GM23338 (cell line): ENCODE results near the gene ANKRD17. TPM values are rescaled to one million over a fixed set of nuclear protein-coding genes. Genes with fewer than 3 reads are reported as not detected.

Experiments used
- ATAC-seq: fragments of 200-7000 bp; cut with Tn5 transposase; 3 replicates; pipeline ENCODE4 v1.9.1; 2020
- DNase-seq: peaks from one replicate; pipeline ENCODE4 v3.0.0-alpha.2; 2015; ENCODE audit warnings: low spot score
- H2AFZ ChIP-seq: fragments of 200-600 bp; sonication (generic); 2 replicates; pipeline ENCODE4 v1.8.0; 2016; ENCODE audit warnings: antibody characterized with exemption, mild to moderate bottlenecking, moderate library complexity
- H3F3A ChIP-seq: fragments of 200-600 bp; sonication (generic); replicated peaks from 2 replicates; pipeline ENCODE4 v1.8.0; 2017; ENCODE audit warnings: antibody characterized with exemption, mixed run types, low read depth
- H3K27ac ChIP-seq: fragments of 200-600 bp; sonication (generic); 2 replicates; pipeline ENCODE4 v1.6.1; 2016; ENCODE audit warnings: low read depth
- H3K27me3 ChIP-seq: fragments of 200-600 bp; sonication (generic); 2 replicates; pipeline ENCODE4 v1.8.0; 2016; ENCODE audit warnings: mild to moderate bottlenecking, mixed run types, moderate library complexity; ENCODE audit not compliant: insufficient read depth
- H3K36me3 ChIP-seq: fragments of 200-600 bp; sonication (generic); 2 replicates; pipeline ENCODE4 v1.8.0; 2016; ENCODE audit warnings: mild to moderate bottlenecking; ENCODE audit not compliant: insufficient read depth
- H3K4me1 ChIP-seq: fragments of 200-600 bp; sonication (generic); 2 replicates; pipeline ENCODE4 v1.8.0; 2016; ENCODE audit warnings: mild to moderate bottlenecking, moderate library complexity; ENCODE audit not compliant: insufficient read depth
- H3K4me2 ChIP-seq: fragments of 200-600 bp; sonication (generic); 2 replicates; pipeline ENCODE4 v1.7.1; 2017; ENCODE audit warnings: mixed run types
- H3K4me3 ChIP-seq: fragments of 200-600 bp; sonication (generic); 2 replicates; pipeline ENCODE4 v1.6.1; 2016; ENCODE audit warnings: mixed run types
- H3K79me2 ChIP-seq: fragments of 200-600 bp; sonication (generic); replicated peaks from 2 replicates; pipeline ENCODE4 v1.8.0; 2017; ENCODE audit warnings: mild to moderate bottlenecking; ENCODE audit not compliant: insufficient read depth
- H3K9me2 ChIP-seq: fragments of 200-600 bp; sonication (generic); 2 replicates; pipeline ENCODE4 v1.8.0; 2017; ENCODE audit not compliant: insufficient read depth
- H4K20me1 ChIP-seq: fragments of 200-600 bp; sonication (generic); replicated peaks from 2 replicates; pipeline ENCODE4 v1.8.0; 2017; ENCODE audit warnings: mild to moderate bottlenecking; ENCODE audit not compliant: insufficient read depth
- H3K27ac Mint-ChIP-seq: 2 replicates; pipeline ENCODE4 v1.8.0; 2020; ENCODE audit warnings: inconsistent platforms, mild to moderate bottlenecking, moderate library complexity, mixed read lengths
- H3K27me3 Mint-ChIP-seq: 3 replicates; pipeline ENCODE4 v1.8.0; 2022; ENCODE audit warnings: low read depth, mild to moderate bottlenecking, moderate library complexity, mixed read lengths, inconsistent platforms; ENCODE audit not compliant: insufficient read depth, poor library complexity
- H3K36me3 Mint-ChIP-seq: 3 replicates; pipeline ENCODE4 v1.8.0; 2021; ENCODE audit warnings: low read depth, mild to moderate bottlenecking, inconsistent platforms, moderate library complexity, mixed read lengths
- H3K4me1 Mint-ChIP-seq: 3 replicates; pipeline ENCODE4 v1.8.0; 2020; ENCODE audit warnings: mild to moderate bottlenecking, inconsistent platforms, mixed read lengths
- H3K4me3 Mint-ChIP-seq: 3 replicates; pipeline ENCODE4 v1.8.0; 2021; ENCODE audit warnings: moderate library complexity, mild to moderate bottlenecking, inconsistent platforms, mixed read lengths
- H3K9me3 Mint-ChIP-seq: 3 replicates; pipeline ENCODE4 v1.8.0; 2020; ENCODE audit warnings: moderate library complexity, mild to moderate bottlenecking, inconsistent platforms, mixed read lengths
- CREB1 ChIP-seq: fragments of 250-450 bp; sonication (Bioruptor Pico); IDR thresholded peaks from 2 replicates; pipeline ENCODE4 v1.5.0; 2020; ENCODE audit warnings: low read depth, mild to moderate bottlenecking, moderate library complexity
- EZH2 ChIP-seq: fragments of 200-600 bp; sonication (generic); IDR thresholded peaks from one replicate; pipeline ENCODE4 v1.8.0; 2017; ENCODE audit warnings: antibody characterized with exemption, mild to moderate bottlenecking, low read depth; ENCODE audit not compliant: unreplicated experiment
- EZH2phosphoT487 ChIP-seq: fragments of 200-600 bp; sonication (generic); IDR thresholded peaks from one replicate; pipeline ENCODE4 v1.8.1; 2018; ENCODE audit warnings: antibody characterized with exemption; ENCODE audit not compliant: unreplicated experiment
- JUNB ChIP-seq: IDR thresholded peaks from one replicate; pipeline ENCODE4 v1.6.1; 2016; ENCODE audit warnings: antibody characterized with exemption; ENCODE audit not compliant: unreplicated experiment
- NANOG ChIP-seq: IDR thresholded peaks from 2 replicates; pipeline ENCODE4 v1.6.1; 2016; ENCODE audit warnings: antibody characterized with exemption, borderline replicate concordance
- POLR2AphosphoS5 ChIP-seq: IDR thresholded peaks from 2 replicates; pipeline ENCODE4 v1.6.1; 2016; ENCODE audit warnings: antibody characterized with exemption, low read depth
- ZNF331 ChIP-seq: fragments of 250-450 bp; sonication (Bioruptor Pico); IDR thresholded peaks from 2 replicates; pipeline ENCODE4 v1.5.0; 2020; ENCODE audit warnings: low read depth, mild to moderate bottlenecking, moderate library complexity
- polyA plus RNA-seq: library from polyadenylated mRNA; unstranded; fragments of >200 nt; fragmentation: Nextera tagmentation; extraction: Ambion mirVana; gene quantifications from 2 replicates; pipeline ENCODE4 v1.2.1, GENCODE V29; 2016
- total RNA-seq: library from RNA; depleted of rRNA; stranded (reverse); fragments of >200 nt; shearing (Covaris generic); gene quantifications from 2 replicates; pipeline ENCODE4 v1.2.3, GENCODE V29; 2014
- TF ChIP-seq, protein P1 (sequence below): IDR thresholded peaks from one replicate; pipeline ENCODE4 v1.6.1; 2018; ENCODE audit warnings: antibody characterized with exemption; ENCODE audit not compliant: unreplicated experiment
- TF ChIP-seq, protein P2 (sequence below): fragments of 250-450 bp; sonication (Bioruptor Pico); IDR thresholded peaks from 2 replicates; pipeline ENCODE4 v1.5.0; 2020; ENCODE audit warnings: mild to moderate bottlenecking, moderate library complexity
- TF ChIP-seq, protein P3 (sequence below), 2 experiments: fragments of 200-600 bp in 1 of 2; sonication (generic) in 1 of 2; conservative IDR thresholded peaks; 2 replicates each; pipeline versions ENCODE4 v1.5.1 to v1.6.1; 2016 to 2017; ENCODE audit warnings: antibody characterized with exemption in 2 of 2, low read depth in 2 of 2, mild to moderate bottlenecking in 2 of 2, moderate library complexity in 1 of 2

ANKRD17 gene
- total and polyA plus RNA-seq, 2 experiments from 2014 or later = 41.9 to 85.3 TPM

DNA sequence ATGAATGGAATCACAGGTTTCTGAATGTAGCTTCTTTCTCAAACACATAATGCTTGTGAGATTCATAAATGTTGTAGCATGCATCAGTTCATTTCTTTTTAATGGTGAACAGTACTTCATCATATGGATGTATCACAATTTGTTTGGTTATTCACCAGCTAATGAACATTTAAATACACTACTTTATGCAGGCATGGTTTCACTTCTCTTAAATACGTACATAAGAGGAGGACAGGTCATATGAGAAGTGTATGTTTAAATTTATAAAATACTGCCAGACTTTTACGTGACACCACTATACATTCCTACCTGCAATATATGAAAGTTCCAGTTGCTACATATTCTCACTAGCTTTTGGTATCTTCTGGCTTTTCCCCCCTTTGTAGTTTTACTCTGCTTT, 65.4 kb downstream of the ANKRD17 start:
- Mint-ChIP-seq H3K36me3 (peaks cover 17% of the 10 kb centered on the region), H3K9me3 (no peaks in the 10 kb centered on the region; the same call in 2 of the 3 replicates), H3K4me1 (no peaks in the 10 kb centered on the region; the same call in 2 of the 3 replicates), H3K27ac (0 out of 2 replicates have a peak overlapping the region, but pooled peaks have one; percentile 6), H3K27me3 (no peaks in the 10 kb centered on the region), H3K4me3 (no peak overlapping the region)
- Histone ChIP-seq H4K20me1 (peaks cover 6% of the 10 kb centered on the region; the same call in 1 of the 2 replicates), H3K4me1 (peaks cover 5% of the 10 kb centered on the region; the same call in 1 of the 2 replicates), H3K4me2 (no peak overlapping the region), H3K27ac (no peak overlapping the region), H3K36me3 (no peaks in the 10 kb centered on the region), H3K4me3 (no peak overlapping the region), H3K79me2 (peaks cover 98% of the 10 kb centered on the region), H3K27me3 (no peaks in the 10 kb centered on the region), H3F3A (no peaks in the 10 kb centered on the region), H2AFZ (no peak overlapping the region), H3K9me2 (no peaks in the 10 kb centered on the region)
- TF ChIP-seq, protein P1, sequence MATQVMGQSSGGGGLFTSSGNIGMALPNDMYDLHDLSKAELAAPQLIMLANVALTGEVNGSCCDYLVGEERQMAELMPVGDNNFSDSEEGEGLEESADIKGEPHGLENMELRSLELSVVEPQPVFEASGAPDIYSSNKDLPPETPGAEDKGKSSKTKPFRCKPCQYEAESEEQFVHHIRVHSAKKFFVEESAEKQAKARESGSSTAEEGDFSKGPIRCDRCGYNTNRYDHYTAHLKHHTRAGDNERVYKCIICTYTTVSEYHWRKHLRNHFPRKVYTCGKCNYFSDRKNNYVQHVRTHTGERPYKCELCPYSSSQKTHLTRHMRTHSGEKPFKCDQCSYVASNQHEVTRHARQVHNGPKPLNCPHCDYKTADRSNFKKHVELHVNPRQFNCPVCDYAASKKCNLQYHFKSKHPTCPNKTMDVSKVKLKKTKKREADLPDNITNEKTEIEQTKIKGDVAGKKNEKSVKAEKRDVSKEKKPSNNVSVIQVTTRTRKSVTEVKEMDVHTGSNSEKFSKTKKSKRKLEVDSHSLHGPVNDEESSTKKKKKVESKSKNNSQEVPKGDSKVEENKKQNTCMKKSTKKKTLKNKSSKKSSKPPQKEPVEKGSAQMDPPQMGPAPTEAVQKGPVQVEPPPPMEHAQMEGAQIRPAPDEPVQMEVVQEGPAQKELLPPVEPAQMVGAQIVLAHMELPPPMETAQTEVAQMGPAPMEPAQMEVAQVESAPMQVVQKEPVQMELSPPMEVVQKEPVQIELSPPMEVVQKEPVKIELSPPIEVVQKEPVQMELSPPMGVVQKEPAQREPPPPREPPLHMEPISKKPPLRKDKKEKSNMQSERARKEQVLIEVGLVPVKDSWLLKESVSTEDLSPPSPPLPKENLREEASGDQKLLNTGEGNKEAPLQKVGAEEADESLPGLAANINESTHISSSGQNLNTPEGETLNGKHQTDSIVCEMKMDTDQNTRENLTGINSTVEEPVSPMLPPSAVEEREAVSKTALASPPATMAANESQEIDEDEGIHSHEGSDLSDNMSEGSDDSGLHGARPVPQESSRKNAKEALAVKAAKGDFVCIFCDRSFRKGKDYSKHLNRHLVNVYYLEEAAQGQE = no peak
- TF ChIP-seq EZH2phosphoT487 = no peak
- DNase-seq (no peak), ATAC-seq (no peak)

DNA sequence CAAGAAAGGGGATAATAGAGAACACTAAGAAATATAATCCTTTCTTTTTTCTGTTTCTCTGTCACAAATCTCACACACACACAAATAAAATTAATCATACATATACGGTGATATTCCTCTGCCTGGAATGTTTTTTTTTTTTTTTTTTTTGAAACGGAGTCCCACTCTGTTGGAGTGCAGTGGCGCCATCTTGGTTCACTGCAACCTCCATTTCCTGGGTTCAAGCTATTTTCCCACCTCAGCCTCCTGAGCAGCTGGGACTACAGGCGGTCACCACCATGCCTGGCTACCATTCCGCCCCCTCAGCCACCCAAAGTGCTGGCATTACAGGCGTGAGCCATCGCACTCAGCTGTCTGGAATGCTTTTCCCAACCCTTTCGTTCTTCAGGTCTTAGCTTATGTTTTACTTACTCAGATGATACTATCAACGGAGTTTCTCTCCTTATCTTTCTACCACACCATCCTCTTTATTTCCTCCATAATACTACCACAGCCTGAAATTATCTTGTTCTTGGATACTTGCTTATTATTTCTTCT, 69.3 kb downstream of the ANKRD17 start:
- H3K27me3 ChIP-seq = no peaks in the 10 kb centered on the region
- peaks cover 99% of the 10 kb centered on the region for H3K79me2 ChIP-seq
- no peak overlapping the region for H3K4me2 ChIP-seq
- Mint-ChIP-seq H3K36me3 (peaks cover 17% of the 10 kb centered on the region), H3K4me3 (no peak overlapping the region), H3K27me3 (no peaks in the 10 kb centered on the region), H3K4me1 (no peaks in the 10 kb centered on the region), H3K9me3 (no peaks in the 10 kb centered on the region; the same call in 2 of the 3 replicates), H3K27ac (no peak overlapping the region)
- H3K4me3 ChIP-seq = no peak overlapping the region
- 0 out of 2 replicates have a peak, but pooled peaks cover 9% of the 10 kb centered on the region for H4K20me1 ChIP-seq
- no peak for DNase-seq
- H3F3A ChIP-seq = no peaks in the 10 kb centered on the region
- H3K36me3 ChIP-seq = no peaks in the 10 kb centered on the region
- no peak for ATAC-seq
- no peaks in the 10 kb centered on the region for H3K9me2 ChIP-seq
- no peak overlapping the region for H3K27ac ChIP-seq
- H3K4me1 ChIP-seq = no peaks in the 10 kb centered on the region
- H2AFZ ChIP-seq = no peak overlapping the region
- TF ChIP-seq CREB1 (CRISPR knock-in tag) (no peak), ZNF331 (no peak), EZH2 (no peak), NANOG (no peak), POLR2AphosphoS5 (no peak), JUNB (no peak)
- TF ChIP-seq, protein P2, sequence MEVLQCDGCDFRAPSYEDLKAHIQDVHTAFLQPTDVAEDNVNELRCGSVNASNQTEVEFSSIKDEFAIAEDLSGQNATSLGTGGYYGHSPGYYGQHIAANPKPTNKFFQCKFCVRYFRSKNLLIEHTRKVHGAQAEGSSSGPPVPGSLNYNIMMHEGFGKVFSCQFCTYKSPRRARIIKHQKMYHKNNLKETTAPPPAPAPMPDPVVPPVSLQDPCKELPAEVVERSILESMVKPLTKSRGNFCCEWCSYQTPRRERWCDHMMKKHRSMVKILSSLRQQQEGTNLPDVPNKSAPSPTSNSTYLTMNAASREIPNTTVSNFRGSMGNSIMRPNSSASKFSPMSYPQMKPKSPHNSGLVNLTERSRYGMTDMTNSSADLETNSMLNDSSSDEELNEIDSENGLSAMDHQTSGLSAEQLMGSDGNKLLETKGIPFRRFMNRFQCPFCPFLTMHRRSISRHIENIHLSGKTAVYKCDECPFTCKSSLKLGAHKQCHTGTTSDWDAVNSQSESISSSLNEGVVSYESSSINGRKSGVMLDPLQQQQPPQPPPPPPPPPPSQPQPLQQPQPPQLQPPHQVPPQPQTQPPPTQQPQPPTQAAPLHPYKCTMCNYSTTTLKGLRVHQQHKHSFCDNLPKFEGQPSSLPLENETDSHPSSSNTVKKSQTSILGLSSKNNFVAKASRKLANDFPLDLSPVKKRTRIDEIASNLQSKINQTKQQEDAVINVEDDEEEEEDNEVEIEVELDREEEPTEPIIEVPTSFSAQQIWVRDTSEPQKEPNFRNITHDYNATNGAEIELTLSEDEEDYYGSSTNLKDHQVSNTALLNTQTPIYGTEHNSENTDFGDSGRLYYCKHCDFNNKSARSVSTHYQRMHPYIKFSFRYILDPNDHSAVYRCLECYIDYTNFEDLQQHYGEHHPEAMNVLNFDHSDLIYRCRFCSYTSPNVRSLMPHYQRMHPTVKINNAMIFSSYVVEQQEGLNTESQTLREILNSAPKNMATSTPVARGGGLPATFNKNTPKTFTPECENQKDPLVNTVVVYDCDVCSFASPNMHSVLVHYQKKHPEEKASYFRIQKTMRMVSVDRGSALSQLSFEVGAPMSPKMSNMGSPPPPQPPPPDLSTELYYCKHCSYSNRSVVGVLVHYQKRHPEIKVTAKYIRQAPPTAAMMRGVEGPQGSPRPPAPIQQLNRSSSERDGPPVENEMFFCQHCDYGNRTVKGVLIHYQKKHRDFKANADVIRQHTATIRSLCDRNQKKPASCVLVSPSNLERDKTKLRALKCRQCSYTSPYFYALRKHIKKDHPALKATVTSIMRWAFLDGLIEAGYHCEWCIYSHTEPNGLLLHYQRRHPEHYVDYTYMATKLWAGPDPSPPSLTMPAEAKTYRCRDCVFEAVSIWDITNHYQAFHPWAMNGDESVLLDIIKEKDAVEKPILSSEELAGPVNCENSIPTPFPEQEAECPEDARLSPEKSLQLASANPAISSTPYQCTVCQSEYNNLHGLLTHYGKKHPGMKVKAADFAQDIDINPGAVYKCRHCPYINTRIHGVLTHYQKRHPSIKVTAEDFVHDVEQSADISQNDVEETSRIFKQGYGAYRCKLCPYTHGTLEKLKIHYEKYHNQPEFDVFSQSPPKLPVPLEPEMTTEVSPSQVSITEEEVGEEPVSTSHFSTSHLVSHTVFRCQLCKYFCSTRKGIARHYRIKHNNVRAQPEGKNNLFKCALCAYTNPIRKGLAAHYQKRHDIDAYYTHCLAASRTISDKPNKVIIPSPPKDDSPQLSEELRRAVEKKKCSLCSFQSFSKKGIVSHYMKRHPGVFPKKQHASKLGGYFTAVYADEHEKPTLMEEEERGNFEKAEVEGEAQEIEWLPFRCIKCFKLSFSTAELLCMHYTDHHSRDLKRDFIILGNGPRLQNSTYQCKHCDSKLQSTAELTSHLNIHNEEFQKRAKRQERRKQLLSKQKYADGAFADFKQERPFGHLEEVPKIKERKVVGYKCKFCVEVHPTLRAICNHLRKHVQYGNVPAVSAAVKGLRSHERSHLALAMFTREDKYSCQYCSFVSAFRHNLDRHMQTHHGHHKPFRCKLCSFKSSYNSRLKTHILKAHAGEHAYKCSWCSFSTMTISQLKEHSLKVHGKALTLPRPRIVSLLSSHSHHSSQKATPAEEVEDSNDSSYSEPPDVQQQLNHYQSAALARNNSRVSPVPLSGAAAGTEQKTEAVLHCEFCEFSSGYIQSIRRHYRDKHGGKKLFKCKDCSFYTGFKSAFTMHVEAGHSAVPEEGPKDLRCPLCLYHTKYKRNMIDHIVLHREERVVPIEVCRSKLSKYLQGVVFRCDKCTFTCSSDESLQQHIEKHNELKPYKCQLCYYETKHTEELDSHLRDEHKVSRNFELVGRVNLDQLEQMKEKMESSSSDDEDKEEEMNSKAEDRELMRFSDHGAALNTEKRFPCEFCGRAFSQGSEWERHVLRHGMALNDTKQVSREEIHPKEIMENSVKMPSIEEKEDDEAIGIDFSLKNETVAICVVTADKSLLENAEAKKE = no peak
- TF ChIP-seq, protein P3, sequence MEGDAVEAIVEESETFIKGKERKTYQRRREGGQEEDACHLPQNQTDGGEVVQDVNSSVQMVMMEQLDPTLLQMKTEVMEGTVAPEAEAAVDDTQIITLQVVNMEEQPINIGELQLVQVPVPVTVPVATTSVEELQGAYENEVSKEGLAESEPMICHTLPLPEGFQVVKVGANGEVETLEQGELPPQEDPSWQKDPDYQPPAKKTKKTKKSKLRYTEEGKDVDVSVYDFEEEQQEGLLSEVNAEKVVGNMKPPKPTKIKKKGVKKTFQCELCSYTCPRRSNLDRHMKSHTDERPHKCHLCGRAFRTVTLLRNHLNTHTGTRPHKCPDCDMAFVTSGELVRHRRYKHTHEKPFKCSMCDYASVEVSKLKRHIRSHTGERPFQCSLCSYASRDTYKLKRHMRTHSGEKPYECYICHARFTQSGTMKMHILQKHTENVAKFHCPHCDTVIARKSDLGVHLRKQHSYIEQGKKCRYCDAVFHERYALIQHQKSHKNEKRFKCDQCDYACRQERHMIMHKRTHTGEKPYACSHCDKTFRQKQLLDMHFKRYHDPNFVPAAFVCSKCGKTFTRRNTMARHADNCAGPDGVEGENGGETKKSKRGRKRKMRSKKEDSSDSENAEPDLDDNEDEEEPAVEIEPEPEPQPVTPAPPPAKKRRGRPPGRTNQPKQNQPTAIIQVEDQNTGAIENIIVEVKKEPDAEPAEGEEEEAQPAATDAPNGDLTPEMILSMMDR (conservative IDR thresholded peaks at IDR 0.05; ENCODE audit: low read depth in 2 of 2) = no peak
